HEK293 (cell line): ENCODE data around the gene MAST2.

Source experiments
- CTCF ChIP-seq: fragments of 450-650 bp; formaldehyde crosslinking; IDR thresholded peaks from 2 replicates; pipeline ENCODE4 v1.5.1; 2016; ENCODE audit warnings: missing biosample characterization, missing genetic modification characterization
- INSM2 ChIP-seq: fragments of 450-650 bp; formaldehyde crosslinking; IDR thresholded peaks from 2 replicates; pipeline ENCODE4 v1.5.1; 2016; ENCODE audit warnings: missing biosample characterization, missing genetic modification characterization
- ZFP37 ChIP-seq: fragments of 450-650 bp; formaldehyde crosslinking; IDR thresholded peaks from 2 replicates; pipeline ENCODE4 v1.5.1; 2016; ENCODE audit warnings: missing biosample characterization, missing genetic modification characterization
- ZNF121 ChIP-seq: fragments of 450-650 bp; formaldehyde crosslinking; IDR thresholded peaks from 2 replicates; pipeline ENCODE4 v1.5.1; 2016; ENCODE audit warnings: missing biosample characterization, missing genetic modification characterization
- ZNF214 ChIP-seq: fragments of 450-650 bp; formaldehyde crosslinking; IDR thresholded peaks from 2 replicates; pipeline ENCODE4 v1.5.1; 2017; ENCODE audit warnings: missing biosample characterization, mild to moderate bottlenecking, missing genetic modification characterization, borderline replicate concordance
- ZSCAN30 ChIP-seq: fragments of 450-650 bp; IDR thresholded peaks from 2 replicates; pipeline ENCODE4 v1.5.1; 2018; ENCODE audit warnings: missing biosample characterization, mild to moderate bottlenecking, missing genetic modification characterization, moderate library complexity

- no peak for TF ChIP-seq ZNF121 (tag by site-specific recombination)
- TF ChIP-seq ZFP37 (tag by site-specific recombination) = no peak
- no peak for TF ChIP-seq ZNF214 (tag by site-specific recombination)
- TF ChIP-seq INSM2 (tag by site-specific recombination) = no peak
- no peak for TF ChIP-seq CTCF
- no peak for TF ChIP-seq ZSCAN30
Observed at GRCh38 chr1:45942411-45942810, 139.0 kb downstream of the MAST2 start.
